ENCODE results near the gene NEK11. TPM values are rescaled to one million over a fixed set of nuclear protein-coding genes. Genes with fewer than 3 reads are reported as not detected.

Gene NEK11
- total RNA-seq, 1 donor from 2014 or later, result 9.6 TPM

- H3K27ac Mint-ChIP-seq (ENCODE audit: unreplicated experiment), result no peak overlapping the region
- no peaks in the 10 kb centered on the region for H3K9me3 Mint-ChIP-seq (ENCODE audit: unreplicated experiment)
- H3K4me1 Mint-ChIP-seq (ENCODE audit: unreplicated experiment), result no peaks in the 10 kb centered on the region
- no peaks in the 10 kb centered on the region for H3K36me3 Mint-ChIP-seq (ENCODE audit: low read depth, unreplicated experiment)
- TF ChIP-seq CTCF (IDR thresholded peaks at IDR 0.05; ENCODE audit: unreplicated experiment), result no peak
- no peak overlapping the region for H3K4me3 Mint-ChIP-seq (ENCODE audit: unreplicated experiment)
- no peaks in the 10 kb centered on the region for H3K27me3 Mint-ChIP-seq (ENCODE audit: unreplicated experiment)
- DNase-seq (ENCODE audit: low spot score), result no peak
Measured at GRCh38 chr3:131192701-131193100, 166.0 kb downstream of the NEK11 start.

GRCh38 chr3:131193641-131194238 is 167.1 kb downstream of the NEK11 start:
- Mint-ChIP-seq H3K4me3 (ENCODE audit: unreplicated experiment) (no peak overlapping the region), H3K27ac (ENCODE audit: unreplicated experiment) (no peak overlapping the region), H3K27me3 (ENCODE audit: unreplicated experiment) (no peaks in the 10 kb centered on the region), H3K4me1 (ENCODE audit: unreplicated experiment) (no peaks in the 10 kb centered on the region), H3K36me3 (ENCODE audit: low read depth, unreplicated experiment) (no peaks in the 10 kb centered on the region), H3K9me3 (ENCODE audit: unreplicated experiment) (no peaks in the 10 kb centered on the region)
- DNase-seq (ENCODE audit: low spot score), result no peak
- no peak for TF ChIP-seq CTCF (IDR thresholded peaks at IDR 0.05; ENCODE audit: unreplicated experiment)

GRCh38 chr3:131194816-131195215 is 168.1 kb downstream of the NEK11 start:
- Mint-ChIP-seq H3K27ac (ENCODE audit: unreplicated experiment) (no peak overlapping the region), H3K36me3 (ENCODE audit: low read depth, unreplicated experiment) (no peaks in the 10 kb centered on the region), H3K4me1 (ENCODE audit: unreplicated experiment) (no peaks in the 10 kb centered on the region), H3K27me3 (ENCODE audit: unreplicated experiment) (no peaks in the 10 kb centered on the region), H3K4me3 (ENCODE audit: unreplicated experiment) (no peak overlapping the region), H3K9me3 (ENCODE audit: unreplicated experiment) (no peaks in the 10 kb centered on the region)
- TF ChIP-seq CTCF (IDR thresholded peaks at IDR 0.05; ENCODE audit: unreplicated experiment), result no peak
- DNase-seq (ENCODE audit: low spot score), result no peak

GRCh38 chr3:131200636-131201199 is 174.0 kb downstream of the NEK11 start:
- peaks cover 15% of the 10 kb centered on the region for H3K36me3 Mint-ChIP-seq (ENCODE audit: low read depth, unreplicated experiment)
- H3K27me3 Mint-ChIP-seq (ENCODE audit: unreplicated experiment), result no peaks in the 10 kb centered on the region
- no peaks in the 10 kb centered on the region for H3K4me1 Mint-ChIP-seq (ENCODE audit: unreplicated experiment)
- H3K27ac Mint-ChIP-seq (ENCODE audit: unreplicated experiment), result no peak overlapping the region
- H3K4me3 Mint-ChIP-seq (ENCODE audit: unreplicated experiment), result no peak overlapping the region
- no peak for DNase-seq (ENCODE audit: low spot score)
- TF ChIP-seq CTCF (IDR thresholded peaks at IDR 0.05; ENCODE audit: unreplicated experiment), result no peak
- H3K9me3 Mint-ChIP-seq (ENCODE audit: unreplicated experiment), result no peaks in the 10 kb centered on the region

GRCh38 chr3:131216330-131216729 is 189.7 kb downstream of the NEK11 start:
- peaks cover 13% of the 10 kb centered on the region for H3K4me1 Mint-ChIP-seq (ENCODE audit: unreplicated experiment)
- no peak overlapping the region for H3K4me3 Mint-ChIP-seq (ENCODE audit: unreplicated experiment)
- no peak overlapping the region for H3K27ac Mint-ChIP-seq (ENCODE audit: unreplicated experiment)
- no peaks in the 10 kb centered on the region for H3K9me3 Mint-ChIP-seq (ENCODE audit: unreplicated experiment)
- no peaks in the 10 kb centered on the region for H3K36me3 Mint-ChIP-seq (ENCODE audit: low read depth, unreplicated experiment)
- TF ChIP-seq CTCF (IDR thresholded peaks at IDR 0.05; ENCODE audit: unreplicated experiment), result no peak
- peaks cover 1% of the 10 kb centered on the region for H3K27me3 Mint-ChIP-seq (ENCODE audit: unreplicated experiment)
- DNase-seq (ENCODE audit: low spot score), result no peak

Measured in endothelial cell (in vitro differentiated cells).